ENCODE measurements around the gene MKRN2.
"Not testable (repeated sequence)": the region's sequence is repeated elsewhere in the genome, so short reads cannot be mapped to it uniquely, and the experiment has no call there.

The MKRN2 gene

DNA sequence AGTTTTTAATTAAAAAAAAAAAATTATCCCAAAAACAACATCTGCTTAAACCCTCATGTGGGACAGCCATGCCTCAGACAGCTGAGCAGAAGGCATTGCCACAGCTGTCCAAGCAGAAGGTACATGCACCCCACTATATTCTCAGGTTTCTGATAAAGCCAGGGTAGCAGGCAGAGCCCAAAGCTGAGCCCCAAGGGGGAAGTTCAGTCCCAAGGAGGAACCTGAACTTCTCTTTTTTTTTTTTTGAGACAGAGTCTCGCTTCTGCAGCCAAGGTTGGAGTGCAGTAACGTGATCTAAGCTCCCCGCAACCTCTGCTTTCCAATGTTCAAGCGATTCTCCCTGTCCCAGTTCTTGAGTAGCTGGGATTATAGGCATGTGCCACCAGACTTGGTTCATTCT, 33.2 kb downstream of the MKRN2 start:
- DNase-seq, result no peak

DNA sequence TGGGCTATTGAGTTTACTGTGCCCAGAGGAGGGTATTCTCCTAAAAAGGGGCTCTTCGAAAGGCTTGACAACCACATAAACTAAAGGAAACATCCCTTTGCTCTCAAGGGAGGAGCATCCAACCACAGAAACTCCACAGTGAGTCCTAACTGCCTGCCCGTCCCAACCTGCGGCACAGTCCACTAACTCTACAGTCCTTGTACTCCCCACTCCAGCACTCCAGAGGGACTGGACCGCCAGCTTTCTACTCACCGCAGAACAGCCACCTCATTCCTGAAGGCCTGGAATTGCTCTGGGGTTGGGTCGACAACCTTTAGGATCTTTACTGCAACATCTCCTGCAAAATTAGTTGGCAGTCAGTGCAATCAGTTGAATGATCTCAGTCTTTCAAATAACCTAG, 34.6 kb downstream of the MKRN2 start:
- no peak for DNase-seq

GRCh38 chr3:12591997-12592715, 35.3 kb downstream of the MKRN2 start:
- no peak for DNase-seq

DNA sequence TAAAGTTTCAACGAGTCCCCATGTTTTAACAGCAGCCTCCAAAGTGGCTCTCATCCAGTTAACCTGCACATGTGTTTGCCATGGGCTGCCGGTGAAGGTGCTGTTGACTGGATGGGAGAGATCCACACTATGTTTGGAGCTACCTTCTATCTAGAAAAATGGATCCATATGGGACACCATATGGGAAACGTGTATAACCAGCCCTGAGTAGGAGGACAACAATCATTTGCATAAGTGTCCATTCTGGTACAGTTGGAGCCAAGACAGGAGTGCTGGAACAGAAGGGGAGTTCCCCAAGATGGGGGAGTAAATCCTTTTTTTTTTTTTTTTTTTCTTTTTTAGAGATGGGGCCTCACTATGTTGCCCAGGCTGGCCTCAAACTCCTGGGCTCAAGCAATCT, 36.6 kb downstream of the MKRN2 start:
- DNase-seq, result no peak

DNA sequence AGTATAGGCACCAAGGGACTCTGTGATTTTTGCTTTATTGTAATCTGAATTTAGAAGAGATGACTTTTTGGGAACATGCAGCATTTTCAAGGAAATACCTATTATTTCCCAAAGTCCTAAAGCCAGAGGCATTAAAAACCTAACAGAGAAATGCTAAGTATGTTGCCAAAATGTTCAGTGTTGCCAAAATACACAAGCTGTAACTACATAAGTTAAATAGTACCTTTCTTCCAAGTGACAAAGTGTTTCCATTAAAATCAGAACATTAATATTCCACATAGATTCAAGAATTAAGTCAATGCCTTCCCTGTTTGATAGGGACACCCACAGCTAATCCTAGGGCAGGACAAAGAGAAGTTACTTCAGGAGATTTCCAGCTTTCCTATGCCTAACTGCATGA, 42.0 kb downstream of the MKRN2 start:
- DNase-seq, result no peak

- DNase-seq, result no peak
These were observed 44.2 kb downstream of the MKRN2 start for GRCh38 chr3:12601072-12601471.

DNA sequence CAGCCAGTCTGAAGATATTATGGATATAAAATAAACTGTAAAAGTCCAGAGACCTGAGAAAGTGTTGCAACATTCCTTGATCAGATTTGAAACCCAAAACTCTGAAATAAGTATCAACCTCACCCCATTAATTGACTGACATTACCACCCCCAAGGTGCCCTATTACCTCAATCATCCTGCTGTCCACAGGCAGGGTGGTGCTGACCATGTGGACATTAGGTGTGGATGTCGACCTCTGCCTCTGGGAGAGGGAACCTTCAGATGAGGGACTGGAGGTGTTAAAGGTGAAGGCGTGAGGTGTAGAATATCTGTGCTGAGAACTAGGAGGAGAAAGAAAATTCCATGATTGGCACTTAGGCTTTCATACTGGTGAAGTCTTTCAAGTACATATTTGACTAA, 47.1 kb downstream of the MKRN2 start:
- no peak for DNase-seq

DNA sequence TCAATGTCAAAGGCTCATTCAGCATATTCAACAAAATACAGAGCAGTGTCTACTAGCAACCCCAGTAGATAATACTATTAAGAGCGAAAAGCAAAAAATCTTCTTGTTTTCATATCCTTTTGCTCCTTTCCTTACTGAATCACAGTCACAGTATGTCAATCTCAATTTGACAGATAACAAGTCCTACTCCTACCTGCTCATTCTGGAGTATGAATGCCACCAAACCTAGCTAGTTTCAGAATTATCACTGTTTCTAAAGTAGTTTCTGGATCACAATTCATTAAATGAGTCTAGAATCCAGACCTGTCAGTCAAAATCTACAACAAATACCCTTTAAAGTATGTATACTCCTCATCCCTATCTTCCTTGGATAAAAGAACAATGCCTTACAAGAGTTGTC, 51.5 kb downstream of the MKRN2 start:
- DNase-seq, result no peak

- DNase-seq, result no peak
These were observed 54.2 kb downstream of the MKRN2 start for GRCh38 chr3:12611117-12611516.

DNA sequence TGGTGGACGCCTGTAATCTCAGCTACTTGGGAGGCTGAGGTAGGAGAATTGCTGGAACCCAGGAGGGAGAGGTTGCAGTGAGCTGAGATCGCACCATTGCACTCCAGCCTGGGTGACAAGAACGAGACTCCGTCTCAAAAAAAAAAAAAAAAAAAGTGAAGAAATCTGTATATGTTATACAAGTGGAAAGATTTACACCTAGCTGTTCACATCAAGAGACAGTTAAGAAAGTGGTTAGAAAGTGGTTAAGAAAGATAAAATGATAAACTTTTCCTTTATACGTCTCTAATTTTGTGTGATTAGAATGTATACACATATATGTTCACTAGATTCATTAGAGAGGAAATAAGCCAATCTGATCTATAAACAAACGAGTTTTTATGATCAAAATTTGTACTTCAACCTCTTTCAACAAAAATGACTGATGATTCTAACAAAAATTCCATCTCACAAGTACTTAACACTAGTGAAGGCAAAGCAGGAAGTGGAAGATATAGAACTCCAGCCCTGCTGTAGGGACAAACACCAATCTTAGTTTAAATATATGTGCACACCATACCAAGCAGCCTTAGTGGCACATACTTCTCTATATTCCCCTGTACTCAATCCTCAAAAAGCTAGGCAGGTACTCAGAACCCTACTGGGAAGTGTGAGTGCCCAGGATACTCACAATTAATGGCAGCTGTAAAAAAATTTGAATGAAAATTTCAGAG, 55.8 kb downstream of the MKRN2 start:
- no peak for DNase-seq

DNA sequence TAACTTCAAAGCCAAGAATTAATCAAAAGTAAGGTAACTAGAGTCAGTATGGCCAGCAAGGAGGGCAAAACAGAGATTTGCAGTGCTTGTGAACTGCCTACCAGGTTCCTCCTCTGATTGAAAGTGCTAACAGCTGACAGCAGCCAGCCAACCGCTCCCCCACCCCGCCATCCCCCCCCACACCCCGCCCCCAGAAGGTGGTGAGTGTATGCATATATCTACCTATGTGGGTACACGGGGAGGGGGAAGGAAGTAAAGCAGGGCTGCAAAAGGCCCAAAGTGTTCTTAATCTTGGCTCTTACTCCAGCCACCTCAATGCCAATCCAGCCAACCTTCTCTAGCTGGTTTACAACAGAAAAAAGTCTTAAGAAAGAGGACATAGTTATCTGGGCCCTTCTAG, 56.4 kb downstream of the MKRN2 start:
- peak; percentile 39 for DNase-seq

GRCh38 chr3:12615266-12615665, 58.4 kb downstream of the MKRN2 start:
- DNase-seq, result no peak

DNA sequence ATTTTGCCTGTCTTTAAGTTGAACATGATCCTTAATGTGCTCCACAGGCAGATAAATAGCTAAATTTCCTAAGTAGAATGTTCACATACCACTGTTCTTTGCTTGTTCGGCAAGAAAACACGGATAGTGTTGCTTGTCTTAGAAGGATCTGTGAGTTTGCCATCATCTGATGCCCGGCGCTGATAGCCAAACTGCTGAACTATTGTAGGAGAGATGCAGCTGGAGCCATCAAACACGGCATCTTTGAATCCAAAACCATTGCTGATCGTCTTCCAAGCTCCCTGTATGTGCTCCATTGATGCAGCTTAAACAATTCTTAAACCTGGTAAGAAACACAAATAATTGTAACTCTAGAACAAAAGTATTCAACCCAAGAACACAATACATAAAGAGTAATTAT, 61.5 kb downstream of the MKRN2 start:
- DNase-seq, result no peak

DNA sequence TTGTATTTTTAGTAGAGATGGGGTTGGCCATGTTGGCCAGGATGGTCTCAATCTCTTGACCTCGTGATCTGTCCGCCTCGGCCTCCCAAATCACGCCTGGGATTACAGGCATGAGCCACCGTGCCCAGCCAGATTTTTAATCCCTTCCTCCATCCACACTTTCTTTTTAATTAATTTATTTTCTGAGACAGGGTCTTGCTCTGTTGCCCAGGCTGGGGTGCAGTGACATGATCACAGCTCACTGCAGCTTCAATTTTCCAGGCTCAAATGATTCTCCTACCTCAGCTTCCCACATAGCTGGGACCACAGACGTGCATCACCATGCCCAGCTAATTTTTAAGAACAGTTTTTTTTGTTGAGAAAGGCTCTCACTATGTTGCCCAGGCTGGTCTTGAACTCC, 63.4 kb downstream of the MKRN2 start:
- no peak for DNase-seq

DNA sequence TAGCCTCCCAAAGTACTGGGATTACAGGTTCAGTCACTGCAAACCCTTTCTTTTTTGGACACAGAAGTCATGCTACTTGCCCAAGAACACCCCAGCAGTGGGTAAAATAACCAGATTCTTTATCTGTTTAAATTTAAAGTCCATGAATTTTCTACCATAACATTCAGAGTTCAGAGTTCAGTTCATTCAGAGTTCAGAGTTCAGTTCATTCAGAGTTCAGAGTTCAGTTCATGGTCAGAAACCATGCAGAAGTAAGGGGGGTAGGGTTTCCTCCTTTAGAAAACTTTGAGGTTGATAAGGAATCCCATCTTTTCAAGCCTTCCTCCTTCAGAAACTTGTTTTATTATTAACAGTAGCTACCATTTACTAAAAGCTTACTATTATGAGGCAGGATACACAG, 63.8 kb downstream of the MKRN2 start:
- DNase-seq, result no peak

- DNase-seq, result no peak
These were observed 65.4 kb downstream of the MKRN2 start for GRCh38 chr3:12622335-12622734.

DNA sequence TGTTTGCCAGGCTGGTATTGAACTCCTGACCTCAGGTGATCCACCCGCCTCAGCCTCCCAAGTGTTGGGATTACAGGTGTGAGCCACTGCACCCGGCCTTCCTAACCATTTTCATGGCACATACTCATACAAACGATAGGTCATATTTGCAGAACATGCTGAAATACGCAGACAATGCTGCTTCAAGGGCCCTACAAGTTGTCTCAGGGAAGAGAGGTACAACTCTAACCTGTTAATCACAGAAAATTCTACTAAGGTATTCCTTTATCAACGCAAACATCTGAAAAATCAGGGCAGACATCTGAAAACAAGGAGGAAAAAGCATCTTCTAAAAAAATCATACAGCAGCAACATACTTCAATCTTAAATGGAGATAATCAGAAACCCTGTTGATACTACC, 67.2 kb downstream of the MKRN2 start:
- DNase-seq, result no peak

DNA sequence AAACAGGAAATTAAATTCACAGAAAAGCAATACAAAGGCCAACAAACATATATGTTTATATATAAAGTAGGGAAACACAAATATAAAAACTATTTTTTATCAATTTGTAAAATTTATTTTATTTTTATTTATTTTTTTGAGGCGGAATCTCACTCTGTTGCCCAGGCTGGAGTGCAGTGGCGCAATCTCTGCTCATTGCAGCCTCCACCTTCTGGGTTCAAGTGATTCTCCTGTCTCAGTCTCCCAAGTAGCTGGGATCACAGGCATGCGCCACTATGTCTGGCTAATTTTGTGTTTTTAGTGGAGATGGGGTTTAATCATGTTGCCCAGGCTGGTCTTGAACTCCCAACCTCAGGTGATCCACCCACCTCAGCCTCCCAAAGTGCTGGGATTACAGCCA, 68.1 kb downstream of the MKRN2 start:
- DNase-seq, result not testable (repeated sequence)

DNA sequence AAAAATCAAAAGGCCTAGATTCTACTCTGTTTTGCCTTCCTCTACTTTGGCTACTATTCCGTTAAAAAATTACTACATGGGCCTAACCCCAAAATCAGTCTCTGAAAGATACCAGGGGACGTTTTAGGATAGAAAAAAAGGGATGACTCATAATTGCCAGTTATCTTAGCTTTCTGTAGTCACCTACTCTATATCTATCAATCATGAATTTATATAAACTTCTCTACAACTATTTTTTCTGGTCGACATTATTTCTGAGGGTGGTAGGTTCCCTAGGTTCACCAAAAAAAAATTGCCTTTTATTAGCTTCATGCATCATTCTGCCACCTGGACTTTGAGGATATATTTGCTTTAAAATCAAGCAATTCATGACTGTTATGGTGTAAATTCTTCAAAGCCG, 70.5 kb downstream of the MKRN2 start:
- DNase-seq, result no peak

DNA sequence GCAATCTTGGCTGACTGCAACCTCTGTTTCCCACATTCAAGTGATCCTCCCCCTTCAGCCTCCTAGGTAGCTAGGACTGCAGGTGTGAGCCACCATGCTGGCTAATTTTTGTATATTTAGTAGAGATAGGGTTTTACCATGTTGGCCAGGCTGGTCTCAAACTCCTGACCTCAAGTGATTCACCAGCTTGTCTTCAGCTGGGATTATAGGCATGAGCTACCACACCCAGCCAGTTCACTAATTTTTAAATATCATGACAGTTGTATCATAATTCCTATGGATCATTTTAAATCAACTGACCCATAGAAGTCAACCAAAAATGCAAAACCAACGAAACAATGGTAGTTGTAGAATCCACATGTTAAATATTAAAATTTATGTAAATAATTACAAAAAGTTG, 71.9 kb downstream of the MKRN2 start:
- DNase-seq, result no peak

- no peak for DNase-seq
These were observed 72.7 kb downstream of the MKRN2 start for GRCh38 chr3:12629560-12629959.

DNA sequence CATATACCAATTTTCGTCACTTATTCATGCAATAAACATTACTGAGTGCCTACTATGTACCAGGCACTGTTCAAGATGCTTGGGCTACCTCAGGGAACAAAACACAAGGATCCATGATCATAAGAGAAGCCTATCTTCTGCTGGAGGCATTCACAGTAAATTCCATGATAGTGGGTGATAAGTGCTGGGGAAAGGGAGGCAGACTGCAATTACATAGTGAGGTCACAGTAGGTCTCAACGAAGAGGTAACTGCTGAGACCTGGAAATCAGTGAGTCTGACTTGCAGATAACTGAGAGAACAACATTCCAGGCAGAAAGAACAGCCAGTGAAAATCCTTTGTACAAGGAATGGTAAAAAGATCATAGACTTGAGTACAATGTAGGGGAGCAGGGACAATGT, 73.4 kb downstream of the MKRN2 start:
- DNase-seq, result no peak

- not testable (repeated sequence) for DNase-seq
These were observed 74.0 kb downstream of the MKRN2 start for GRCh38 chr3:12630843-12631242.

DNA sequence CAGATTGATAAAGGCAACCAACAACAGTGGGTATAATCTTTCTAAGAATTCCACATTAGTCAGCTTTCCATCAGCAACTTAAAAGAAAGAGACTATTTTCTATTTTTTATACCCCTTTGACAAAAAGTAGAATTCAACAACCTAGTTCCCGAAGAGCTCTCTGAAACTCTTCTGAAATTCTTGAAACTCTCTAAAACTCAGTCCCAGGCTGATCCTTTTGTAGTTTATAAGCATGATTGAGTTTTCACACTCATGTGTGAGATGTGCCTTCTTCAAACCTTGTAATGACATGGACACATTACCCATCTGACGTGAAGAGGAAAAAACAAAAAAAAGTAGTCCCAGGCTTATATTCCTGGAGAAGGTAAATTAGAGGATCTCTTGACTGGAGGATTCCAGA, 75.6 kb downstream of the MKRN2 start:
- no peak for DNase-seq

DNA sequence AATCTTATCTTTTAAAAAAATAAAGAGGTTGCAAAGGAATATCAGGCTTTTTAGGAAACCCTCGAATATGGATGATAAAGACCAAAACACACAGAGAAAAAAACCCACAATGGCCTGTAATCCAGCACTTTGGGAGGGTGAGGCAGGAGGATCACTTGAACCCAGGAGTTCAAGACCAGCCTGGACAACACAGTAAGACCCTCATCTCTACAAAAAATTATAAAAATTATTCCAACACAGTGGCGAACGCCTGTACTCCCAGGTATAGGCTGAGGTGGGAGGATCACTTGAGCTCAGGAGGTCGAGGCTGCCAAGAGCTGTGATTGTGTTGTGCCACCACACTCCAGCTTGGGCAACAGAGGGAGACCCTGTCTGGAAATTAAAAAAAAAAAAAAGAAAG, 76.2 kb downstream of the MKRN2 start:
- no peak for DNase-seq

All from CD4-positive, alpha-beta T cell treated with Interleukin-17A for 4 hours (primary cell).